ENCODE results near the gene SPOCK1. TPM values are rescaled to one million over a fixed set of nuclear protein-coding genes. Genes with fewer than 3 reads are reported as not detected.

SPOCK1 gene
- total RNA-seq, 1 experiment from 2014 or later, result 29.1 TPM

DNA sequence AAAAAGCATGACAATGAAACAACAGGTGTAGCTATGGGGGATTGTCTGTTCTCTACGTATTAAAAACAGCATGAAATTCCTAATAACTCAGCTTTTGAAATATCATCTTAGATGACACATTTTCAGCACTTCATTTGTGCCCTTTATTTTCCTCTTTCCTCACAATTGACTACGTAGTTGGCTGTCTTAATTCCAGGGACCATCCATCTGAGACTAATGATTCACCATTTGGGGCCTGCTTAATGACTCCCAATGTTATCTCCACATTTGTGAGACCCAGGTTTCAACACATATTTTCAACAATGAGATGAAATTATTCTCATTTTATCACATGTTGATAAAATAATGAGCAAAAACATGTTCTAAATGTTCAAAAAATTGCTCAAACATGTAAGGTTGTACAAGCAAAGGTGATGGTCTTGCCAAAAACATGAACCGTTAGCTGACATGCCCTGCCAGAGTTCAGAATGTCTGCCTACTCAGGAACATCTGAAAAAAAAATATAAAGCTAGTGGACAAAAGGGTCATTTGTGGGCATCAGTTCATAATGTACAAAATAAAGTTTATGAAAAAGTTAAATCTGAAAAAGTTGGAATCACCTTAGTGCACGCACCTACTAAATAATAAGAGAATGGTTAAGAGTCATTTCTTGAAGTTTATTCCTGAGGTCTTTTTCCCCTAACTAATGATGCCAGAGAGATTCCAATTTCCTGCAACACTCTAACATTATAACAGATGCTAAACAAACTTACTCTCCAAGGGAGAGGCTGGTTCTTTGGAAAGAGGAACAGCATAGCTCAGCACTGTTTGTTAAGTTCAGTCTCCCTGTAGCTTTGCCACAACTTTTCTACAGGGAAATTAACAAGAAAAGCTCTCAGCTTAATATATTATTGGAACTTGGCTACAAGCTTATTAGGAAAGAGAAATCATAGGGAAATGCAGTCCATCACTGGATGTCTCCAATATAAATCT is 275.5 kb downstream of the SPOCK1 start:
- no peak for DNase-seq (ENCODE audit: low read depth)

GRCh38 chr5:137221943-137222342 is 277.2 kb downstream of the SPOCK1 start:
- DNase-seq (ENCODE audit: low read depth), result no peak

DNA sequence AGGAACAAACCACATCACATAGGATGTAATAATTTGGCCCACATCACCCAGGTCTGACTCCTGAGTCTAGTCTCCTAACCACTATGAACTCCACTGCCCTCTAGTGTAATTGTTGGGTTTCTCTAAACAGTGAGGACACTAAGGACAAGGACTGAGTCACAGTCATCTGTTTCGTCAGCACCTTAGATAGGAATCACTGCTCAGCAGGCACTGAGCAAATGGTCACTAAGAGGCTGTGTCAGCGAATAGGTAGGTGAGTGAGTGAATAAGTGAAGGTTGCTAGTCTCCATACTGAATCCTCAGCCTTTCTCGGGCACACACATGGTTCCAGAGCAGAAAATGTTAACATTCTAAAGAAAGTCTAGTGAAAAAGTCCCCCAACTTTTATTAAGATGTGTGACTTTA is 278.6 kb downstream of the SPOCK1 start:
- peak; percentile 97 for DNase-seq (ENCODE audit: low read depth)

DNA sequence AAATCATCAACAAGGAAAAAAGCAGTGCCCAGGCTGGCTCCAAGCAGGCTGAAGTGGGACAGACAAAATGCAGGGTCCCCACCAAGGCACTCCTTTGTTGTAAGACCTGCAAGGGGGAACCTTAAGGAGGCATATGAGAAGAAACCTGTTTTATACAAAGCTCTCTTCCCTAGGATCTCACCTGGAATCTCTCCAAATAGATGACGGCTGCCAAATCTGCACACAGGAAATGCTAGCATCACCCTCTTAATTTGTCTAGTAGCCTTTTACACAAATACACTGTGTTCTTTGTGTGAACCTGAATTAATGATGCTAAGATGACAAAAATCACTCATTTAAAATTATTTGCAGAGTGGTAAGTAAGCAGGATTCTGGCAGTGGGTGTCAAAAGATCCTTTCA is 280.2 kb downstream of the SPOCK1 start:
- DNase-seq (ENCODE audit: low read depth), result peak; percentile 68

DNA sequence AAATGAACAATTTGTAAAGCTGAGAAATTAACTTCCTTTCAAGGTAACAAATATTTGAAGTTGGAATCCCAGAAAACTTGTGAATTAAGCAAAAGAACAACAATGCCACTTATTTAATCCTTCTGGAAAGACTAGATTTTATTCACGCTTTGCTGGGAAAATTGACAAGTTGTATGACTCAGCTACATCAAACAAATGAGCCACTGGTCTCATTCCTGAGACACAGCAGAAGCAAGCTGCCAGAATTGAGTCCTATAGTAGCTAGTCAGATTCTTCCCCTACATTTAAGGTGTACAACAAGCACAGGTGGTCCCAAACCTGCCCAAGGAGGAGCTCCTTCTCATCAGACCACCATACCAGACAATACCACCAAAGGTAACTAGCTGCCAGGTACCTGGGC is 280.7 kb downstream of the SPOCK1 start:
- DNase-seq (ENCODE audit: low read depth), result peak; percentile 84

DNA sequence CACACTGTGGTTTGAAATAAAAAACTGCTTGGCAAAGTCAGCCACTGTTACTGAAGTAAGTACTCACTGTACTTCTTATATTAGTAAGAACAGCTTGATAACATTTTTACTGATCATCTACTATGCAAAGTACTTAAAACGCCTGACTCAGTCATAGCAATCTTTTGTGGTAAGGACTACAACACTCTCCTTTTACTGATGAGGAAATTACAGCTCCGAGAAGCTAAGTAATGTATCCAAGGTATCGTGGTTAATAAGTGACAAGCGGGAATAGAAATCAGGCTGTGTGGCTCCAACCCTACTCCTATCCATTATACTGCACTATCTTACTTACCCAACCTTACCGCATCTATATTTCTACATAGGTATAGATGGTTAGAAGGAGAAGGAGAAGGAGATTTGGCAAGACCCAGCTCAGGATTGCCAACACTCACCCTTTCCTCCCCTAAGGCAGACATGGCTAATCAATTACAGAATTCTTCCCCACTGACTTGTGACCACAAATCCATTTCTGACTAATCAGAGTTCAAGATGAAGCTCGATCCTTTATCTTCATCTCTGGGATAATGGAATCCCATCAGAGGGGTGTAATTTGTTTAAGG is 281.4 kb downstream of the SPOCK1 start:
- peak; percentile 70 for DNase-seq (ENCODE audit: low read depth)

DNA sequence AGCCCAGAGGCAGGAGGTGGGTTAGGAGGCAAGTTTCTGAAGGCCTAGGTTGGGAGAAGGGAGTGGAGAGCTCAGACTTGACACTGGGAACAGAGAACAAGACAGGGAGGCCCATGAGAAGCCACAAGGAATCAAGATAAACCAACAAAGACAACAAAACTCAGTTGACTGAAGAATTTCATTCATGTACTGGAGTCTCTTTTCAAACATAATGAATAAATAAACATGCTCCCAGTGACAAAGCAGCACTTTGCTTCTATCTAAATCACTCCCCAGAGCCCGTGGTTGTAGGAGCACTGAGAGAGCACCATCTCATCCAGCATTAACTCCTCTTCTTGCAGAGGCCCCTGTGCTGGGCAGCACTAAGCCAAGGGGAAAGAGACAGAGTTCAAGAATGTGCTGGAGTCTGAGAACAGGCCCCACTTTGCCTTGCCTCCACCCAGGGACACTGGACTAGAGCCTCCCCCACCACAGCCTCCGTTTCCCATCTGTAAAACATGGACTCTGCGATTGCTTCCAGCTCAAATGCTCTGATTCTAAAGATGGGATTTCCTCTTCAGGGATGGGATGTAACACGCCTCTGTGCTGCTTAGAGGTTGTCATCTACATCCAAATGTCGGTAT is 282.0 kb downstream of the SPOCK1 start:
- peak; percentile 55 for DNase-seq (ENCODE audit: low read depth)

GRCh38 chr5:137215780-137216179 is 283.3 kb downstream of the SPOCK1 start:
- DNase-seq (ENCODE audit: low read depth), result no peak

GRCh38 chr5:137215261-137215660 is 283.9 kb downstream of the SPOCK1 start:
- no peak for DNase-seq (ENCODE audit: low read depth)

- peak; percentile 29 for DNase-seq (ENCODE audit: low read depth)
Observed at GRCh38 chr5:137214446-137215189, 284.5 kb downstream of the SPOCK1 start.

GRCh38 chr5:137212471-137212870 is 286.7 kb downstream of the SPOCK1 start:
- DNase-seq (ENCODE audit: low read depth), result no peak

GRCh38 chr5:137209232-137209809 is 289.8 kb downstream of the SPOCK1 start:
- peak; percentile 55 for DNase-seq (ENCODE audit: low read depth)

DNA sequence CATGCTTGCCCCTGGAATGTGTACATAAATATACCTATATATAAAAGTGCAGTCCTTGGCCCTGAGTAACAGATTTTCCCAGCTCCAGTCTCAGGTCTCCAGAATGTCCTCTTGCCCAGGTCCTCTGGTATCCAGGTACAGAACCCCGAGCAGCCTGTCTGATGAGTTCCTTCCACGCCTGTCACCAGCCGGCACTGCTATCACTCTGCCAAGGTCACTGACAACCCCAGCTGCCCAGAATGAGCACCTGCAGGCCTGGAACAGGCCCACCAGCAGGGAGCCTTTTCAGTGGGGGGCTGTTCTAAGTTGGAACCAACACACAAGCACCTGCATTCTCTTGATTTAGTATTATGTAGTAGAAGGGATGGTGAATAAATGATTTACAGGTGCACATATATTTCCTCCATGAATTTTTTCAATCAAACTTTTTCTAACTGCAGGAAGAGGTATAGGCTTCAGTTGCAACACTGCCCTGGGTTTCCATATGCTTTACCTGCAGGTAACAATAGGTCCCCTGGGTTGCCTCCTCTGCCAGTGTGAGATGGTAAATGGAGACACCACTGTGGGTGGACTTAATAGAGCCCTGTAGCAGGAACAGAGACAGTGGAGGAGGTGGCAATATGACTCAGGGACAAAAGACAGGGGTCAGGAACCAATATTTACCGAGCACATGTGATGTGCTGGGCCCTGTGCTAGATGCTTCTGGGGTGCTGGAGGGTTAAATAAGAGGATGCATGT is 291.9 kb downstream of the SPOCK1 start:
- no peak for DNase-seq (ENCODE audit: low read depth)

DNA sequence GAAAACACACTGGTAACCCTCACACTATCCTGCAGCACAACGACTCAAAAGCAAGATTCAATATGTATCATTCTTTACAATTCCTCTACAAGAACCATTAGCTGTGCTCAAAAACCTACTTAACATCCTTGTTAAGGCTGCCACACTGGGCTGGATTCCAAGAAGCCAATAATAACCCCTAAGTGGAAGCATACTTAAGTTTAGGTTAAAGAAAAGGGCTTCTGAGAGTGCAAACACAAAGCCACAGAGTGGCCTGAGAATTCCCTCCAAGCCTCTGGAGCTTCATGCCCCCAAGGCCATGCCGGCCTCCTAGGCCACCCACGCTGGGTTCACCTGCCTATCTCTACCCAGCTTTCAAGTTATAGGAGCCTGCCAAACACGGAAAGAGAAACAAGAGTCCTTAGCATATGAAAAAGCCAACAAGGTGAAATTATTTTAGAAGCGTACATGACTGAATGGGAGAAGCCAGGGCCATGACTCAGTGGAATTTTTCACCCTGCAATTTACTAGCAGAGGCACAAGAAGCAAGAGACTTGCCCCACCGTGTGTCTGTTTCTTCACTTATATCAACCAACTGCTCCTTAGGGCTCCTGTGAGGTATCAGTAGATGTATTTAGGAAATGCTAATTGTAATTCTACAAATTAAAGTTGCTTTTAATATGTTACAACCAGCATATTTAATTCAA is 293.0 kb downstream of the SPOCK1 start:
- DNase-seq (ENCODE audit: low read depth), result peak; percentile 93

- peak; percentile 88 for DNase-seq (ENCODE audit: low read depth)
Observed at GRCh38 chr5:137205231-137206027, 293.7 kb downstream of the SPOCK1 start.

GRCh38 chr5:137203011-137203632 is 296.0 kb downstream of the SPOCK1 start:
- DNase-seq (ENCODE audit: low read depth), result no peak

GRCh38 chr5:137201876-137202275 is 297.2 kb downstream of the SPOCK1 start:
- peak; percentile 60 for DNase-seq (ENCODE audit: low read depth)

- no peak for DNase-seq (ENCODE audit: low read depth)
Observed at GRCh38 chr5:137200906-137201700, 298.0 kb downstream of the SPOCK1 start.
